ENCODE data around the gene SERPINI2.
"Not testable (repeated sequence)": the region's sequence is repeated elsewhere in the genome, so short reads cannot be mapped to it uniquely, and the experiment has no call there.

GRCh38 chr3:167426962-167427361, 46.9 kb downstream of the SERPINI2 start:
- TF ChIP-seq CTCF (IDR thresholded peaks at IDR 0.05; ENCODE audit: insufficient read depth, low read length, poor library complexity, severe bottlenecking); EZH2phosphoT487 (conservative IDR thresholded peaks at IDR 0.05; ENCODE audit: low read length): not testable (repeated sequence)
